GM19397 (cell line): ENCODE measurements around the gene LDB2.

Source experiments
- ATAC-seq: cut with Tn5 transposase; IDR thresholded peaks from one replicate; pipeline ENCODE4 v1.9.1; 2021; ENCODE audit warnings: mild to moderate bottlenecking, moderate library complexity; ENCODE audit not compliant: unreplicated experiment

The LDB2 gene

DNA sequence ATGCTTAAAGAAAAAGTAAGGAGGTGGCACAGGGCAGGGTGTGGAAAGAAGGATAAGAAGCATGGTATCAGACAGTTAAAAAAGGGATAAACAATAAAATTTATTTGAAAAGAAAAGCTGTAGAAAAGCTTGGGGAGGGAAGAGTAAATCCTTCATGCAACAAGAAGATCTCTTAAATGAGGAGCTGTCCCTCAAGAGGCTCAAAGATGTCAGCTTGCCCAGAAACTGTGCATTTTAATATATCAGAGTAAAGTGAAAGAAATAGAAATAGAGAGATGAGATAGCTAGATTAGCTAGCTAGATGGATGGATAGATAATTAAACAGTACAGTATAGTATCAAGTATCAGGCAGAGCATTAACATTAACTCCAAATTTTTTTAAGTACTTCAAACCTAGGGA lies 170.3 kb downstream of the LDB2 start:
- ATAC-seq, result no peak

DNA sequence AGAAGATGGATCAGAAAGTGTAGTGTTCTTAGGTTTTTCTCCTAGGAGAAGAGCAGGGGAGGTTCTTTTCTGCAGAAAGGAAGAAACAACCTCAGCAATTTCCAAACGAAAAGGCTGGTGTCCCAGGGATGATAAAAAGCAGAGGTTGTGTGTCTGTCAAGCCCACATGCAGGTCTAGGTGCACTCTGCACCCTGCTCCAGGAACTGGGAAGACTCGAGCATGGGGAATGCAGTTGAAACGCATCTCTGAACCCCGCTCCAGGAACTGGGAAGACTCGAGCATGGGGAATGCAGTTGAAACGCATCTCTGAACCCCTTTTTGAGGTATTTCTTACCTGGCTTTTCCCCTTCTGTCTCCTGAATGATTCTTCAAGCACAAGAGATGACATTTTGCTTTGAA lies 171.2 kb downstream of the LDB2 start:
- ATAC-seq, result no peak

DNA sequence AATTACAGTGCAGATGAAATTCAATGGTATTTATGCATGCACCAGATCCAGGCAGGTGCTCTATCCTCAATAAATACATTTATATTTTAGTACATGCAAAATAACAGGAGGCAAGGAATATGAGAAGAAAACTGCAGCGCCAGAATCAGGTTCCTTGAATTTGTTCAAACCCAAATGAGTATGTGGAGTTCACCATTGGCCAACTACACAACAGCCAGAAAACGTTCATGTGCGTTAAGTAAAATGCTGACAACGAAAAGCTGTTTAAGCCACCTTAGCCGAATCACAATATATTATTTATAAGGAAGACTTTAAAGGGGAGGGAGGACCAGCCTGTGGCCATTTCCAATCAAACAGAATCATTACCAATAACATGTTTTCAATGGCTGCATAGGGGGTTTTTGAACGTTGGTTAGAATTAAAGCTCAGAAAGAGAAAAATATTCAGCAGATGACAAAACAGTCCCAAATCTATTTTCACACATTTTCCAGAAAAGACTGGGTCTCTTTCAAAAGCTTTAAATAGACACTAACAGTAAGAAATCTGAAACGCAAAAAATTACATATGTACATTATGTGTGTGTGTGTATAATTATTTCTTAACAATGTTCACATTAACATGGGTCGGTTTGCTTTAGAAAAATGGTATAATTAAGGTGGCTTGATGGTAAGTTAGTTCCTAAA lies 171.9 kb downstream of the LDB2 start:
- no peak for ATAC-seq

DNA sequence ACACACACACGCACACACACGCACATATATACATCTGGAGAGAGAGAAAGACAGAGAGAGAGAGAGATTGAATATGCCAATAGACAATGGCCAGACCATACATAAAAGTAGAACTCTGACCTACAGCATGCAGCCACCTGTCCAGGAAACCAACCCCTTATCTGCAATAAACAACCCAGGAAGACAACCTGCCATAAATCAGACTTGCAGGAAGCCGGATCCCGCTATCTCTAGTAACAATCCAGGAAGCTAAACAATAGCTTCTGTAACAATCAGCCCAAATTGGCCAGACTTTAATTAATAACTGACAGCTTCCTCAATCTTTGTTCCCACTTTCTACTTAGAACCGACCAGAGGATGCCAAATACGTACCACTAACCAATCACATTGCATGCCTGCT lies 173.2 kb downstream of the LDB2 start:
- ATAC-seq, result no peak

DNA sequence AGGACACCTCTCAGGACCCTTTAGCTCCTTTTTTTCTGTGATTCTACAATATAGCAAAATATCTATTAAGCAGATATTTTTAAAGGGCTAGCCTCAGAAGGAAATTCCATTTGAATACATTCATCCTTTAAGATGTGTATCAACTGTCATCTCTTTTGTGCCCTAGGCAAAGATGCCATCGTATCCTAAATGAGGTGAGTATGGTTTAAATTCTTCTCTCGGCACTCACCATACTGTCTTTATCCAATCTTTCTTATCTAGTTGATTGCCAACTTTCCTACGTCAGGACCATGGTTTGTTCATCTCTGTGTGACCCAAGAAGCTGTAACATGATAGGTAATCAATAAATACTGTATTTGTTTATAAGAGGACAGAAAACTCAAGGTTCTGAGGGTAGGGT lies 176.0 kb downstream of the LDB2 start:
- ATAC-seq, result no peak

DNA sequence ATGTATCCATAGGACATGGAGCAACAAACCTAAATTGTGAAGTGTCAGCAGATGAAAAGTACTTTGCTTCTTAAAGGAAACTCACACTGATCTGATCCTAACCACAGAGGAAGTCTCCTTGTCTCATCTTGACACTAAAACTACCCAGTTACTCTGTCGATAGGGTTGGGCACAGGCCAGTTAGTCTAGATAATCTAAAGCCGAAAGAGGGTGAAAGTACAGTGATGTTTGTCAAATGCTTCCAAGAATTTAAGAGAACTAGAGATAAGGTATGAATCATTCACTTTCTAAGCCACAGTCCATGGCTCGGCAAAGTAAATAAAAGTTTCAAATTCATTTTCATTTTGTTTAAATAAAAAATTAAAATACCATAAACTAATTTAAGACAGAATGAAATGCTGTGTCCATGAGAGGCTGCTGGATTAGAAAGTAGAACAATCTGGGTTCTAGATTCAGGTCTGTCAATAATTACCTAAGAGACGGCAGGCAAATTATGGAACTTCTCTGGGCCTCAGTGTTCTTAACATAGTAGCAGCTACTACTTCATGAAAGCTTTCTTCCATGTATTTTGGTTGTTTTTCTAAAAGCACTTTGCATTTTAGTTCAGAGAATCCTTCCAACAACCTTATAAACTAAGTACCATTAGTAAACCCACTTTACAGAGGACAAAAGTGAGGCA lies 176.7 kb downstream of the LDB2 start:
- no peak for ATAC-seq

DNA sequence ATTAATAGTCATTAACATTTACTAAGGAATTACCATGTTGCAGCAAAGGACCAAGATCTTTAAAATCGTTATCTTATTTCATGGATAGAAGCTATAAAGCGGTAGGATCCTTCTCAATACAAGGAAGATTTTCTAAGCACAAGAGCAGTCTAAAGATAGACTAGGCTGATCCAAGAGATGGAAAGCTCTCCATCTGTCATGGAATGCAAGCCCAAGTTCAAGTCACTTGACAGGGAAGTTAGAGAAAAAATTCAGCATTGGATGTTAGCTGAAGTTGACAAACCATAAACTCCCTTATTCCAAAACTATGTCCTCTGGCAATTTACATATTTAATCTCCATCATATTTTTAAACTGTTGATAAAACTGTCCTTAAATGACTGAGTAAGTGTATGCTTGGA lies 177.7 kb downstream of the LDB2 start:
- ATAC-seq, result no peak

DNA sequence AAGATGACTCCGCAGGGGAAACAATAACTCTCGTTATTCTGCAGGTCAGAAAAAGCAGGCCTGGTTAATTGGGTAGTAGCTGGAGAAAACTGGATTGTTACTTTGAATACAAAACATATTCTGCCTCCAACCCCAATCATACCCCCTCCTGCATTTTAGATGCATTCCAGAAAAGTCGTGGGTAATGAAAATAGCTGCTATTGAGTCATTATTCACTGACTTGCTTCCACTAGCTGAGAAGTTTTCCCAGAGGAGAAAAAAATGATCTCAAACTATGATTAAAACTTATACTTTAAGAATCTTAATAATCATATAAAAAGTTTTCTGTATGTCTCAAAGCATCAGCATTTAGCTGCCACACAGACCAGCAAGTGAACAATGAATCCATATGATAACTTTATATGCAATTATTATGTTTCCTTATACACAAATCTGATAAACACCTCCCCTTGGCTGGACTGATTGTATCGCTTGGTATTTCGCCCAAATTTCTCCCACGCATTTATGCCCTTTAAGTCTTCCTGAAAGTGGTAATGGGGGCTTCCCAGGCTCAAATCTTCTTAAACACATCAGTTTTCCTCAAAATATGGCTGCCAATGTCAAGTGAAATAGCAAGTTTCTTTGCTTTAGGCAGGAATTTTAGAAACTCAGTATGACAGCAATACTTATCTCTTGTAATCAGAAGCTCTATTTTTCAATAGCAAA lies 181.0 kb downstream of the LDB2 start:
- ATAC-seq, result no peak

DNA sequence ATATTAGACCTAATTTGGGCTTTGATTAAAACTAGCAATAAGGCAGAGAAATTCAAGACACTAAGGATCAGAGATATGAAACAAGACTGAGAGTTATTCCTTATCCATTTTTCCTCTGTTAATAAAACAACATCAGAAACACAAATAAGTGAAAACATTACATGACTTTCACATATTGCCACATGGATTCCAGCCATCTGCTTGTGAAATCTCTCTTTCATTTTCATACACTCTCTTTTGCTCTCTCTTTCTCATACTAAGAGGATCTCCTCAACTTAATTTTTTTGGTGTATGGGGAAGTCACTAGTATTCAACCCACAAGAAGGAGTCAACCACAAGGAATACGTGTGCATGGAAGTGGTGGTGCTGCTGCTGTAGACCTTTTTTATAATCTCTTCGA lies 183.0 kb downstream of the LDB2 start:
- ATAC-seq, result no peak

DNA sequence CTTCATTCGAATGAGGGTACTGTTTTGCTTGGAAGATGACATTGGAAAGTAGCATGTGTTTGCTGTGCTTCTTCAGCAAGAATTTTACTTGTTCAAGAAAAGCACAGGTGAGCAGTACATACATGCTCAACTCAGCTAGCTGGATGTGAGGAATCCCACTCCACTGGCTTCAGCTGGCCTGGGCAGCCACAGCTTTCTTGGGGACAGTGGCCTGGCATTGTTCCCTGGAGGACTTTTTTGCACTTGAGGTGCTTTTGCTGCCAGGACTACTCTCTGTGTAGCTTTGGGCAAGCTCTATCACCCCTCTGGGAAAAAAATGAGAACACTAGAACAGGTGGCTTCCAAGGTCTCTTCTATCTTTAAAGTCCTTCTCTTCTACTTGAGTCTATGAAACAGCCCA lies 184.3 kb downstream of the LDB2 start:
- ATAC-seq, result no peak

DNA sequence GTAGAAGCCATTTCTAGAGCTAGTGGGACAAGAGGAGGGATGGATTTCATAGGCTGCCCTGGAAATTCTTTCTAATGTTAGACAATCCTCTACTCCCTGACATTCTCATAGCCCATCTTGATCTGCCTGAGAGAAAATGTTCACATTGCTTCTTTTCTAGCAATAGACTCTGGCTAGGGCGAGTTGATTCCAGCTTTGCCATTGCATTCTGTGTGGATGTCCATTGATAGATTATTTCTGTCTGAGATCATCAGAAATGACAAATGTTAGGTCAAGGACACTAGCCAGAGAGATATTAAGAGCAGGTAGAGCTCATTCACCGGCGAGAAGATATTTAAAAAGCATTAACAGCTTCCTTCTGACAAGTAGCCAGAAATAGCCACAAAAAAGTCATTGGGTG lies 184.7 kb downstream of the LDB2 start:
- no peak for ATAC-seq

DNA sequence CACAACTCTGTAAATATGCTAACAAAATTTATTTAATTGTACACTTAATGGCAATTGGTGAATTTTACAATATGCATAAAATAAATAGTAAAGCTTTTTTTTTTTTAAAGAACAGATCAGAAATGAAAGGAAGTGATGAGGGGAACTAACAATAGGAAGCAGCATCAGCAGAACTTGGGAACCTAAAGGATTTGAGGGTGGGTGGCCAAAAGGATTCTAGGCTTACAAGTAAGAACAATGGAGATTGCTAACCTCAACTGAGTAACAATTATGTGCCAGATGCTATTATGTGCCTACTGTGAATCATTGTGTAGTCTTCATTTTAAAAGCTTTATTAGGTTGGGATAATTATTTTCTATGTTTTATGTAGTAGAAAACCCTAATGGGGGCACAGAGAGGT lies 185.2 kb downstream of the LDB2 start:
- no peak for ATAC-seq

DNA sequence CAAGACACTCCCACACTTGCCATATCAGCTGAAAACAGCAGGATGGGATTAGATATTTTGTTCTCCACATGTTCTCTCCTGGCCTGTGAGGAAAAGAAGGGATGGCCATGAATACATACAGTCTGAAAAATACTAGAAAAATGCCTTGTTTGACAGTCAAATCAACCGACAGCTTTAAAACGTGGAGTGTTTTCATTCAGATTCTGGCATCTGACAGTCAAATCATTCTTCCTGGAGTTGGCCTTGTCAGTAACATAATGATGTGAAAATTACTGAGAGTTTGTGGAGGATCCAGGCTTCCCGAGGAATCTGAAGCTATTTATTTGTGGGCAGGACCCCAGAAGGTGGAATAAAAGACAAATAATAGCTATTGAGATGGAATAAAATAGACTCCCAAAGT lies 188.2 kb downstream of the LDB2 start:
- ATAC-seq, result no peak

DNA sequence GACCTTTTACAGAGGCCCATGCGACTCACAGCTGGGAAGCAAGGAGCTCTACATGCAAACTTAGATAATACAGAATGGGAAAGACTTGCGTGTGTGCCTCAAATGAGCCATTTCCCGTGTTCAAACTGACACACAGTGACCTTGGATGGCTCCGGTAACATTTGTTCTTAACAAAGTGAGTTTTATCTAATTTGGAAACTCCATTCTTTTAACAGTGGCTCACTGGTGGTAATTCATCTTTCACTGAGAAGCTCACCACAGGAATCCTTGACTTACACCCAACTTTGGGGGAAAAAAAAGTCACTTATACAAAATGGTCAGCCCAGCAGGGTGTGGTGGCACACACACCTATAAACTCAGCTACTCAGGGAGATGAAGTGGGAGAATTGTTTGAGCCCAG lies 190.6 kb downstream of the LDB2 start:
- no peak for ATAC-seq

DNA sequence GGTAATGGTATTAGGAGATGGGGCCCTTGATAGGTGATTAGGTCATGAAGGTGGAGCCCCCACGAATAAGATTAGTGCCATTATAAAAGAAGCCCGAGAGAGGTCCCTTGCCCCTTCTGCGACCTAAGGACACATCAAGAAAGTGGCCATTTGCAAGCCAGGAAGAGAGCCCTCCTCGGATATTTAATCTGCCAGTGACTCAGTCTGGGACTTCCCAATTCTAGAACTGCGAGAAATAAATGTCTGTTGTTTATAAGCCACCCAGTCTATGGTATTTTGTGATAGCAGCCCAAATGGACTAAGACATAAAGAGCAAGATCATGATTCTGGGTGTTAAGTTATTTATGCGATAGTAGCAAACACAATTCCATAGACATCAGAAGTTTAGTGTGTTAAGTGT lies 192.2 kb downstream of the LDB2 start:
- ATAC-seq, result no peak

DNA sequence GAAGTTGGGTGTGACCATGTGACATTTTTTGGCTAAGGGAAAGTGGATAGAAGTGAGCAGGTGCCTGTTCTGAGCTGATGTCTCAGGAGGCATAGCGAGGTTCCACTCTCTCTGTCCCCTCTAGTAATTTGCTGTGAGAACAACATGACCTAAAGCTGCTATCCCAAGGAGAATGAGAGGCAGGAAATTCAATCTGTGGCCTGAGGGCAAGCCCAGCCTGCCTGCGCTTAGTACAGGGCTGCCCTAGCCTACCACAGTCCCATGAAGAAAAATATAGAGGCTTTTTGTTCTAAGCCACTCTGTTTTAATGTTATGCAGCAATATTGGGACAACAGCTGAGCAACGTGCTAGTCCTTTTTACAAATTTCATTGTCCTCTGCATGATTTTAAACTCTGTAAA lies 193.1 kb downstream of the LDB2 start:
- no peak for ATAC-seq

DNA sequence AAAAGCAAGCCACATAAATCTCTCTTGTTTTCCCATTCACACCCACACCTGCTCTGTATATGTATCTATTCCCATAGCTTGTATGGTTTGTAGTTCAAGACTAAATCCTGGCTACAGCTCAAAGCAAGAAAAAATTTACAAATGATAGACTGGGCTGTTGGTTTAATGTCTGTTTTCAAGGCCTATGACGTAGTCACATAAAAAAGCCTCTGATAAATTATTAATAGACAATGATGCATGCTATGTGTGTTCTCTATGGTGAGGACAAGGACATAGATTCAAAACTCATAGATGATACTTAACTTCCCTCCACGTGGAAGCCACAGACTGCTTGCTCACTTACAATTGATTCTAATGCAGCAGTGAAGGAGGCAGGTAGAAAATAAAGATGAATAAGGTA lies 194.0 kb downstream of the LDB2 start:
- ATAC-seq, result no peak

DNA sequence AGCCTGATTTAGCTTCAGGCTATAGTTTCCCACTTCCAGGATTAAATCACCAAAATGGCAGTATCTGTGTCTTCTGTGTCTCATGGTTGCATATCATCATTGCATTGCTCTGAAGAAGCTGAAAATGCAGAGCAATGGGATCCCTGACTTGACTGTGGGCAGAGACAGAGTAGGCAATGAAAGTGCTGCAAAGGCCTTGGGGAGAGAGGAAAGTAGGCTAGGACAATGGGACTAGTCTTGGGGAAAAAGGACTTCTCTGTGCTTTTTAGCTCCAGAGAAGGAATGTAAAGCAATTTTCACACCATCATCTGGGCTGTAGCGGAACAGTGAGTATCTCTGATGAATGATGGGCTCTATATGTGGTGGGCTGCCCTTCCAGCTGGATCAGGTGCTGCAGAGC lies 202.5 kb downstream of the LDB2 start:
- no peak for ATAC-seq

DNA sequence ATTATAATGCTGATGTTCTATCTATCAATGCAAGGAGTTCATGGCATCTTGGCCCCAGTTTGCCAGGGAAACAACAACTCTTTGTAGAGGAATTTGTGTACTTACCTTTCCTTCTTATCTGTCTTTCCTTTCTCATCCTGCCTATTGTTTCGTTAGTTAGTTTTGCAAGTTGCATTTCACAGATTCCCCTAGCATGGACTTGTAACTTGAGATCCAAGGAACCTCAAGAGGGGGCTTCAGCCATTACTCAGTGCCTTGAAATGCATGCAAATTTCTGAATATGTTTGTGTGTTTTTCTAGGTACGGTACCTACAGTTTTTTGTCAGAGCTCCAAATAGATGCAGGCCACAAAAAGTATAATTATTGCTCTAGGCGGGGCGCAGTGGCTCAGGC lies 203.6 kb downstream of the LDB2 start:
- ATAC-seq, result no peak

DNA sequence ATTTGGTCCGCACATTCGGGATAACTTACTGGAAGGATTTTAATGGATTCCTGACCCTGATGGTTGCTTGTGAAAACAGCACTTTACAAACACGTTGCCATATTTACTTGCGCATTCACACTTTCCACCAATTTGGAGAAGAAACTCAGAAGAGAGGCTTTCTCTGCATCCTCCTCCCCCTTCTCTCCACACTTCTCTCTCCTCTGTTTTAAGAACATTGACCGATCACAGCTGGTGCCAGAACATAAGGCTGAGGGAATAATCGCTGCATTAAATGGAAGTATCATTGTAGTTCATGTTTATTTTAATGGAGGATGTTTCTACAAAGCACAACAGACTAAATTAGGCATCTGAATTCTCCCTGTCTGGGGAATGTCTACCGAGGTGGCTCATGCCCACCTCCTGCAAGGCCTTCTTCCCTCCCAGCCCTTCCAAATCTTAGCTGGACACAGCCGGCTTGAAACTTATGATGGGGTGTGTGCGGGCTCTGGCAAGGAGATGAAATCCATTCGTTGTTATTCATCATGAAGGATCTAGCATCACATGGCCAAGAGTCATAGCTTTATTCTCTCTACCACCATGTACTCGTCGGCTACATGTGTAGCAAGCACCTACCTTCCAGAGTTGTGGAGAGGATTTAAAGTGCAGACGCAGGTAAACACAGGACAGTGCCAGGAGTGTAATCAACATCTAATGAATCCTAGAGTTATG lies 204.1 kb downstream of the LDB2 start:
- ATAC-seq, result no peak

DNA sequence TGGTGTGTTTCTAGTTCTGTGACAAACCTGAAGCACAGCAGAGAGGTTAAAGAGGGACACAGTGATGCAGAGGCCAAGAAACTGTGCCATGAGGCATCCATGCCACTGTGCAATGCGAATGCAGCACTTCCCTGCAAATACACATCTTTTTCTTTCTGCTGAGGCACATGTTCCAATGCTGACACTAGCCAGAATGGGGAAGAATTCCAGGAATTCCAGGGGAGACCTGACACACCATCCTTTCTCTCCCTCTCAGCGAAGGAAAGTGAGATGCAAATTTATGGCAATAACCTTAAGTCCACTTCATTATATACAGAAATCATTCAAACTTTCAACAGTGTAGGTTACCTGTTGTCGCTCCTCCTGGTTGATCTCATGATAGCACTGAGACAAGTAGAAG lies 204.8 kb downstream of the LDB2 start:
- no peak for ATAC-seq
